Ecto neural progenitor cell (in vitro differentiated cells): Measurements from ENCODE around the gene AKAP6.

Experiments used
- DNase-seq: peaks from one replicate; pipeline ENCODE4 v3.0.0-alpha.2; 2018; ENCODE audit warnings: low spot score

AKAP6 gene

GRCh38 chr14:32405856-32406255, 76.8 kb downstream of the AKAP6 start:
- no peak for DNase-seq

- no peak for DNase-seq
Observed at GRCh38 chr14:32407130-32407529, 78.0 kb downstream of the AKAP6 start.

- no peak for DNase-seq
Observed at GRCh38 chr14:32408018-32408417, 78.9 kb downstream of the AKAP6 start.

- no peak for DNase-seq
Observed at GRCh38 chr14:32412103-32412502, 83.0 kb downstream of the AKAP6 start.

- DNase-seq, result no peak
Observed at GRCh38 chr14:32412532-32412931, 83.4 kb downstream of the AKAP6 start.

GRCh38 chr14:32413967-32414640, 85.0 kb downstream of the AKAP6 start:
- DNase-seq, result no peak

- no peak for DNase-seq
Observed at GRCh38 chr14:32414808-32415255, 85.7 kb downstream of the AKAP6 start.

GRCh38 chr14:32417956-32418552, 89.0 kb downstream of the AKAP6 start:
- no peak for DNase-seq

GRCh38 chr14:32419429-32419828, 90.3 kb downstream of the AKAP6 start:
- no peak for DNase-seq

GRCh38 chr14:32421781-32422180, 92.7 kb downstream of the AKAP6 start:
- no peak for DNase-seq

GRCh38 chr14:32422440-32422839, 93.3 kb downstream of the AKAP6 start:
- DNase-seq, result no peak

GRCh38 chr14:32426028-32426427, 96.9 kb downstream of the AKAP6 start:
- DNase-seq, result no peak

GRCh38 chr14:32426586-32427388, 97.7 kb downstream of the AKAP6 start:
- peak; percentile 54 for DNase-seq

- DNase-seq, result no peak
Observed at GRCh38 chr14:32427726-32428528, 98.8 kb downstream of the AKAP6 start.

GRCh38 chr14:32428875-32429274, 99.8 kb downstream of the AKAP6 start:
- DNase-seq, result no peak

GRCh38 chr14:32430326-32430725, 101.2 kb downstream of the AKAP6 start:
- no peak for DNase-seq

GRCh38 chr14:32432813-32433538, 103.9 kb downstream of the AKAP6 start:
- DNase-seq, result no peak

GRCh38 chr14:32434180-32434579, 105.1 kb downstream of the AKAP6 start:
- DNase-seq, result no peak

GRCh38 chr14:32434880-32435279, 105.8 kb downstream of the AKAP6 start:
- no peak for DNase-seq

GRCh38 chr14:32435411-32435810, 106.3 kb downstream of the AKAP6 start:
- DNase-seq, result no peak

GRCh38 chr14:32436993-32437392, 107.9 kb downstream of the AKAP6 start:
- no peak for DNase-seq

GRCh38 chr14:32438517-32438916, 109.4 kb downstream of the AKAP6 start:
- DNase-seq, result no peak
